Astrocyte of the cerebellum (primary cell): ENCODE data around the gene ZNF853.

Experiments
- DNase-seq: peaks from one replicate; pipeline ENCODE4 v3.0.0-alpha.2; 2011; ENCODE audit warnings: low read depth
- H3K4me3 ChIP-seq: 2 replicates; pipeline ENCODE4 v1.5.1; 2011; ENCODE audit warnings: mild to moderate bottlenecking, low read depth, low read length, moderate library complexity
- CTCF ChIP-seq: IDR thresholded peaks from 2 replicates; pipeline ENCODE4 v1.5.1; 2012; ENCODE audit warnings: low read length, low read depth, moderate library complexity, mild to moderate bottlenecking; ENCODE audit errors: missing control alignments
- in situ Hi-C: cut with HindIII; loops from 2 replicates; pipeline ENCODE4 v1.10.0; 2017; ENCODE audit warnings: low sequenced_read_pairs

ZNF853 gene

GRCh38 chr7:6648066-6648814, 32.8 kb downstream of the ZNF853 start:
- no peak for TF ChIP-seq CTCF
- in situ Hi-C loops = no loop called here
- no peak overlapping the region for H3K4me3 ChIP-seq
- DNase-seq = no peak

- no peak for DNase-seq
- TF ChIP-seq CTCF = no peak
- in situ Hi-C loops = no loop called here
- no peak overlapping the region for H3K4me3 ChIP-seq
Measured at GRCh38 chr7:6648815-6649104, 33.4 kb downstream of the ZNF853 start.

- in situ Hi-C loops = no loop called here
- H3K4me3 ChIP-seq = no peak overlapping the region
- no peak for DNase-seq
- no peak for TF ChIP-seq CTCF
Measured at GRCh38 chr7:6649241-6649961, 34.0 kb downstream of the ZNF853 start.

GRCh38 chr7:6650086-6650485, 34.7 kb downstream of the ZNF853 start:
- no peak overlapping the region for H3K4me3 ChIP-seq
- DNase-seq = no peak
- in situ Hi-C loops = no loop called here
- TF ChIP-seq CTCF = no peak

GRCh38 chr7:6650521-6651011, 35.2 kb downstream of the ZNF853 start:
- TF ChIP-seq CTCF = no peak
- in situ Hi-C loops = no loop called here
- no peak for DNase-seq
- no peak overlapping the region for H3K4me3 ChIP-seq

GRCh38 chr7:6651851-6652445, 36.5 kb downstream of the ZNF853 start:
- in situ Hi-C loops = no loop called here
- DNase-seq = no peak
- TF ChIP-seq CTCF = no peak
- H3K4me3 ChIP-seq = no peak overlapping the region
